Fibroblast of lung (primary cell): ENCODE data around the gene FOXM1. TPM values are rescaled to one million over a fixed set of nuclear protein-coding genes. Genes with fewer than 3 reads are reported as not detected.

Source experiments
- DNase-seq, 2 donors: peaks; one replicate each; pipeline versions ENCODE4 v3.0.0 to v3.0.0-alpha.2; 2010; ENCODE audit warnings: low read depth in 2 of 2
- H2AFZ ChIP-seq: 2 replicates; pipeline ENCODE4 v1.5.1; 2012; ENCODE audit warnings: low read length, control low read depth, inconsistent platforms
- H3K27ac ChIP-seq: 2 replicates; pipeline ENCODE4 v1.5.1; 2011; ENCODE audit warnings: low read length, control low read depth; ENCODE audit not compliant: insufficient read depth
- H3K27me3 ChIP-seq: 2 replicates; pipeline ENCODE4 v1.5.1; 2011; ENCODE audit warnings: mild to moderate bottlenecking, low read length; ENCODE audit not compliant: control insufficient read depth, insufficient read depth
- H3K36me3 ChIP-seq: 2 replicates; pipeline ENCODE4 v1.5.1; 2011; ENCODE audit warnings: low read length; ENCODE audit not compliant: control insufficient read depth, insufficient read depth
- H3K4me1 ChIP-seq: 2 replicates; pipeline ENCODE4 v1.5.1; 2011; ENCODE audit warnings: low read length; ENCODE audit not compliant: control insufficient read depth, insufficient read depth; ENCODE audit errors: extremely low read depth
- H3K4me2 ChIP-seq: 2 replicates; pipeline ENCODE4 v1.5.1; 2011; ENCODE audit warnings: low read length, control low read depth; ENCODE audit not compliant: insufficient read depth; ENCODE audit errors: extremely low read depth
- H3K4me3 ChIP-seq, 4 experiments: fragments of 200-600 bp in 1 of 4; sonication (generic) in 1 of 4; replicated peaks in 1 of 4; 2 replicates each; pipeline ENCODE4 v1.5.1; 2011 to 2016; ENCODE audit warnings: low read length in 4 of 4, low read depth in 3 of 4, mild to moderate bottlenecking in 3 of 4, control low read depth in 2 of 4, inconsistent platforms in 1 of 4, mixed read lengths in 1 of 4; ENCODE audit not compliant: insufficient read depth in 1 of 4; ENCODE audit errors: control extremely low read depth in 1 of 4
- H3K79me2 ChIP-seq: 2 replicates; pipeline ENCODE4 v1.5.1; 2012; ENCODE audit warnings: mild to moderate bottlenecking, low read length, inconsistent platforms; ENCODE audit not compliant: control insufficient read depth, insufficient read depth
- H3K9ac ChIP-seq: 2 replicates; pipeline ENCODE4 v1.5.1; 2011; ENCODE audit warnings: mild to moderate bottlenecking, low read length, control low read depth; ENCODE audit not compliant: insufficient read depth
- H3K9me3 ChIP-seq: 2 replicates; pipeline ENCODE4 v1.5.1; 2012; ENCODE audit warnings: low read depth, low read length; ENCODE audit not compliant: control insufficient read depth, insufficient read depth
- H4K20me1 ChIP-seq: 2 replicates; pipeline ENCODE4 v1.5.1; 2011; ENCODE audit warnings: low read length; ENCODE audit not compliant: control insufficient read depth, insufficient read depth; ENCODE audit errors: extremely low read depth
- EZH2 ChIP-seq: IDR thresholded peaks from 2 replicates; pipeline ENCODE4 v1.5.1; 2012; ENCODE audit warnings: low read length, control low read depth, mild to moderate bottlenecking; ENCODE audit errors: missing control alignments
- polyA plus RNA-seq, 2 donors: library from polyadenylated mRNA; depleted of rRNA in 1 of 2; stranded (reverse) in 1 of 2; unstranded in 1 of 2; fragments of >200 nt; gene quantifications; 2 replicates each; pipeline ENCODE4 v1.2.1, GENCODE V29; 2011 to 2012; ENCODE audit warnings: missing spikeins in 1 of 2
- total RNA-seq: library from RNA; depleted of rRNA; stranded (reverse); fragments of >200 nt; gene quantifications from 2 replicates; pipeline ENCODE4 v1.2.1, GENCODE V29; 2014
- TF ChIP-seq, protein P1 (sequence below), 2 donors: IDR thresholded peaks in 1 of 2; conservative IDR thresholded peaks in 1 of 2; 1 replicate in 1 of 2; 2 replicates in 1 of 2; pipeline ENCODE4 v1.5.1; 2011 to 2012; ENCODE audit warnings: low read length in 2 of 2, control low read depth in 1 of 2, inconsistent platforms in 1 of 2, low read depth in 1 of 2, mild to moderate bottlenecking in 1 of 2

Gene FOXM1
- total and polyA plus RNA-seq, 2 donors (not counting 1 experiment from before 2014, with no cell fraction given) = 7.3 to 14.6 TPM

DNA sequence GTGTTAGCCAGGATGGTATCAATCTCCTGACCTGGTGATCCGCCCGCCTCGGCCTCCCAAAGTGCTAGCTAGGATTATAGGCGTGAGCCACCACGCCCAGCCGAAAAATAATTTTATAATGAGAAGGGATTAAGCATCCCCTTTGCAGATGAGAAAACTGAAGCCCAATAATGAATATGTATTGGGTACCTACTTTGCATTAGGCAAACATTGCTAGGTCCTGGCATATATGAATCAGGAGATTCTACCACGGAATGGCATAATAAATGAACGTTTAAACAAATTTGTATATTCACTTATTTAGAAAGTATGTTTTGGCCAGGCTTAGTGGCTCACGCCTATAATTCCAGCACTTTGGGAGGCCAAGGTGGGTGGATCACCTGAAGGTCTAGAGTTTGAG lies 46.1 kb upstream of the FOXM1 start:
- no peaks in the 10 kb centered on the region for H4K20me1 ChIP-seq

DNA sequence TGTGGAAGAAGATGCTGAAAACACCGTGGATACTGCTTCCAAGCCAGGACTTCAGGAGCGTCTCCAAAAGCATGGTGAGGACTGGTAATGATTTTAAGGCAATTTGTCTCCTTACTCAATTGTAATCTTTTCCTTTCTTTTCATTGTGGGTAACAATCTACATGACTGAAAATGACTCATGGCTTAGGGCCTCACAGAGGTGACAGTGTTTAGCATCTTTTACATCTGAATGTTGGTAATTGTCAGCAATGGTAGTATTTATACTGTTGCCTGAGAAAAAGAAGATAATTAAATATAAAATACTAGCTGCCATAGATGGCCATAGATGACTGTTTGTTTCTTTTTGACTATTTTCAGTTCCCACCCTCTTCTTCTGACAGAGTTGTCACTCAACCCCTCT lies 45.4 kb upstream of the FOXM1 start:
- H3K9ac ChIP-seq = no peak overlapping the region
- no peak overlapping the region for H3K4me3 ChIP-seq
- H3K9me3 ChIP-seq = no peaks in the 10 kb centered on the region
- H3K27ac ChIP-seq = no peak overlapping the region
- DNase-seq = peak in 1 of 2 donors; percentile 46
- TF ChIP-seq, protein P1, sequence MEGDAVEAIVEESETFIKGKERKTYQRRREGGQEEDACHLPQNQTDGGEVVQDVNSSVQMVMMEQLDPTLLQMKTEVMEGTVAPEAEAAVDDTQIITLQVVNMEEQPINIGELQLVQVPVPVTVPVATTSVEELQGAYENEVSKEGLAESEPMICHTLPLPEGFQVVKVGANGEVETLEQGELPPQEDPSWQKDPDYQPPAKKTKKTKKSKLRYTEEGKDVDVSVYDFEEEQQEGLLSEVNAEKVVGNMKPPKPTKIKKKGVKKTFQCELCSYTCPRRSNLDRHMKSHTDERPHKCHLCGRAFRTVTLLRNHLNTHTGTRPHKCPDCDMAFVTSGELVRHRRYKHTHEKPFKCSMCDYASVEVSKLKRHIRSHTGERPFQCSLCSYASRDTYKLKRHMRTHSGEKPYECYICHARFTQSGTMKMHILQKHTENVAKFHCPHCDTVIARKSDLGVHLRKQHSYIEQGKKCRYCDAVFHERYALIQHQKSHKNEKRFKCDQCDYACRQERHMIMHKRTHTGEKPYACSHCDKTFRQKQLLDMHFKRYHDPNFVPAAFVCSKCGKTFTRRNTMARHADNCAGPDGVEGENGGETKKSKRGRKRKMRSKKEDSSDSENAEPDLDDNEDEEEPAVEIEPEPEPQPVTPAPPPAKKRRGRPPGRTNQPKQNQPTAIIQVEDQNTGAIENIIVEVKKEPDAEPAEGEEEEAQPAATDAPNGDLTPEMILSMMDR (conservative IDR thresholded peaks at IDR 0.05 in 1 of 2, IDR thresholded peaks at IDR 0.05 in 1 of 2; ENCODE audit: low read depth in 1 of 2, low read length in 2 of 2) = no peak
- no peak for TF ChIP-seq EZH2
- H3K27me3 ChIP-seq = no peaks in the 10 kb centered on the region
- no peaks in the 10 kb centered on the region for H4K20me1 ChIP-seq
- H3K36me3 ChIP-seq = peaks cover 5% of the 10 kb centered on the region
- no peak overlapping the region for H3K4me2 ChIP-seq
- no peak overlapping the region for H2AFZ ChIP-seq
- no peaks in the 10 kb centered on the region for H3K79me2 ChIP-seq
- peaks cover 4% of the 10 kb centered on the region for H3K4me1 ChIP-seq

More for the DNA sequence above, 46.1 kb upstream of the FOXM1 start:
- Histone ChIP-seq H3K9ac (no peak overlapping the region), H3K4me3 (no peak overlapping the region), H3K27me3 (no peaks in the 10 kb centered on the region), H3K9me3 (no peaks in the 10 kb centered on the region), H3K79me2 (no peaks in the 10 kb centered on the region), H3K36me3 (peaks cover 5% of the 10 kb centered on the region), H3K4me1 (peaks cover 4% of the 10 kb centered on the region), H2AFZ (no peak overlapping the region), H3K27ac (no peak overlapping the region), H3K4me2 (no peak overlapping the region)
- no peak for TF ChIP-seq EZH2
- TF ChIP-seq, protein P1 (conservative IDR thresholded peaks at IDR 0.05 in 1 of 2, IDR thresholded peaks at IDR 0.05 in 1 of 2; ENCODE audit: low read depth in 1 of 2, low read length in 2 of 2) = no peak
- DNase-seq = no peak

- no peaks in the 10 kb centered on the region for H3K79me2 ChIP-seq
- H3K36me3 ChIP-seq = peaks cover 5% of the 10 kb centered on the region
- H3K4me3 ChIP-seq = no peak overlapping the region
- no peak overlapping the region for H3K4me2 ChIP-seq
- TF ChIP-seq, protein P1 (conservative IDR thresholded peaks at IDR 0.05 in 1 of 2, IDR thresholded peaks at IDR 0.05 in 1 of 2; ENCODE audit: low read depth in 1 of 2, low read length in 2 of 2) = no peak
- TF ChIP-seq EZH2 = no peak
- H3K9ac ChIP-seq = no peak overlapping the region
- H3K27me3 ChIP-seq = no peaks in the 10 kb centered on the region
- no peaks in the 10 kb centered on the region for H3K9me3 ChIP-seq
- no peaks in the 10 kb centered on the region for H3K4me1 ChIP-seq
- H3K27ac ChIP-seq = no peak overlapping the region
- no peak overlapping the region for H2AFZ ChIP-seq
- no peak for DNase-seq
- H4K20me1 ChIP-seq = no peaks in the 10 kb centered on the region
These were observed 42.3 kb upstream of the FOXM1 start for GRCh38 chr12:2919249-2919648.
